ENCODE measurements around the gene MAF.

- TF ChIP-seq, protein P1, sequence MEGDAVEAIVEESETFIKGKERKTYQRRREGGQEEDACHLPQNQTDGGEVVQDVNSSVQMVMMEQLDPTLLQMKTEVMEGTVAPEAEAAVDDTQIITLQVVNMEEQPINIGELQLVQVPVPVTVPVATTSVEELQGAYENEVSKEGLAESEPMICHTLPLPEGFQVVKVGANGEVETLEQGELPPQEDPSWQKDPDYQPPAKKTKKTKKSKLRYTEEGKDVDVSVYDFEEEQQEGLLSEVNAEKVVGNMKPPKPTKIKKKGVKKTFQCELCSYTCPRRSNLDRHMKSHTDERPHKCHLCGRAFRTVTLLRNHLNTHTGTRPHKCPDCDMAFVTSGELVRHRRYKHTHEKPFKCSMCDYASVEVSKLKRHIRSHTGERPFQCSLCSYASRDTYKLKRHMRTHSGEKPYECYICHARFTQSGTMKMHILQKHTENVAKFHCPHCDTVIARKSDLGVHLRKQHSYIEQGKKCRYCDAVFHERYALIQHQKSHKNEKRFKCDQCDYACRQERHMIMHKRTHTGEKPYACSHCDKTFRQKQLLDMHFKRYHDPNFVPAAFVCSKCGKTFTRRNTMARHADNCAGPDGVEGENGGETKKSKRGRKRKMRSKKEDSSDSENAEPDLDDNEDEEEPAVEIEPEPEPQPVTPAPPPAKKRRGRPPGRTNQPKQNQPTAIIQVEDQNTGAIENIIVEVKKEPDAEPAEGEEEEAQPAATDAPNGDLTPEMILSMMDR (IDR thresholded peaks at IDR 0.05) = no peak
- no peak for TF ChIP-seq POLR2A (IDR thresholded peaks at IDR 0.05)
Measured at GRCh38 chr16:79589601-79590102, 10.9 kb downstream of the MAF start.
